ENCODE measurements around the gene ENHO. TPM values are rescaled to one million over a fixed set of nuclear protein-coding genes. Genes with fewer than 3 reads are reported as not detected.

ENHO gene
- total RNA-seq, 6 experiments from 2014 or later, result 1.5 to 2.7 (median 2.1) TPM

DNA sequence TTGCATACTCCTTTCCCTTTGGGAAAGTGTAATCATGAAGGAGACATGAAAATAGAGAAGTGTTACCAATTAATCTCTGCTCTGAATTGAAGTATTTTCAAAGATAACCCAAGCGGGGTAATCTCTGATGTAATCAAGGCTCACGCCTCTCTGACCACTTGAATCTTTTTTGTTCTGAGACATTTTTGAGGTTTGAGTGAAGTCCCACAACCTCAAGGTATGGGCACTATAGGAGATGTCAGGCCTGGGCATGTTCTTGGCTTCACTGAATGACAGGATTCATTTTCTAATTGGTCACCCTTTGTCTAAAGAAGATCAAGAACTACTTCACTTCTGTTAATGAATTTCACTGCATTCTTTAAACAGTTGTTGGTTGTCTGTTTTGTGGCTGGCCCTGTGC lies 23.7 kb downstream of the ENHO start:
- H3K27me3 ChIP-seq, result no peaks in the 10 kb centered on the region
- H3K4me3 ChIP-seq, result no peak overlapping the region
- H3K9me3 ChIP-seq, result no peaks in the 10 kb centered on the region
- no peaks in the 10 kb centered on the region for H3K36me3 ChIP-seq
- no peak for ATAC-seq
- TF ChIP-seq CTCF (IDR thresholded peaks at IDR 0.05) (no peak), POLR2A (IDR thresholded peaks at IDR 0.05) (no peak)
- H3K4me1 ChIP-seq, result no peaks in the 10 kb centered on the region
- H3K27ac ChIP-seq, result no peak overlapping the region
- no peak for DNase-seq
- intact Hi-C loops (cut with DNase I), result loop anchor here in 1 of 2 donors (5.0 to 10.0 kb wide), 2 partner anchors 54 to 97 kb away; no protein-coding TSS in a partner anchor
- WGBS (ENCODE audit: insufficient coverage, low coverage, low lambda C conversion rate, missing lambda C conversion rate), result 60% methylated on average over 2 of the region's 2 CpGs

DNA sequence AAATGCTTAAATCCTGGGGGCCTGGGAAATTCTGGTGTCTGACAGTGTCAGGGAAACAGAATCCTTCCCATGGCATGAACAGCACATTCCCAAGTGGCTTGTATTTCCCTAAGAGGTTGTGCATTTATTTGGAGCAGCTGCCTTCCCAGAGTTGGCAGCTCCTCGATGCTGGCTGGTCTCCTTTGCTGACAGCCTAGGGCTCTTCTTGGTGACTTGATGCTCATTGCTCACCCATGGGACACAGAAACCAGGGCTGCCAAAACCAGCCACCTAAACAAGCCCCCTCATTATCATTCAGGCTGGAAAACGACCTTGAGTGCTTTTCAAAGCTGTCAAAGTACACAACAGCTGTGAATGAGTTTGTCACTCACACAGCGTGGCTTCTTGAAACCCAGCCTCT lies 24.2 kb downstream of the ENHO start:
- Histone ChIP-seq H3K9me3 (no peaks in the 10 kb centered on the region), H3K4me1 (no peaks in the 10 kb centered on the region), H3K27ac (no peak overlapping the region), H3K36me3 (no peaks in the 10 kb centered on the region), H3K4me3 (no peak overlapping the region), H3K27me3 (no peaks in the 10 kb centered on the region)
- 46% methylated on average over 3 of the region's 3 CpGs for WGBS (ENCODE audit: insufficient coverage, low coverage, low lambda C conversion rate, missing lambda C conversion rate)
- intact Hi-C loops (cut with DNase I), result loop anchor here in 1 of 2 donors (5.0 to 10.0 kb wide), 2 partner anchors 54 to 96 kb away; no protein-coding TSS in a partner anchor
- ATAC-seq, result no peak
- DNase-seq, result no peak
- no peak for TF ChIP-seq POLR2A (IDR thresholded peaks at IDR 0.05)
- no peak for TF ChIP-seq CTCF (IDR thresholded peaks at IDR 0.05)

DNA sequence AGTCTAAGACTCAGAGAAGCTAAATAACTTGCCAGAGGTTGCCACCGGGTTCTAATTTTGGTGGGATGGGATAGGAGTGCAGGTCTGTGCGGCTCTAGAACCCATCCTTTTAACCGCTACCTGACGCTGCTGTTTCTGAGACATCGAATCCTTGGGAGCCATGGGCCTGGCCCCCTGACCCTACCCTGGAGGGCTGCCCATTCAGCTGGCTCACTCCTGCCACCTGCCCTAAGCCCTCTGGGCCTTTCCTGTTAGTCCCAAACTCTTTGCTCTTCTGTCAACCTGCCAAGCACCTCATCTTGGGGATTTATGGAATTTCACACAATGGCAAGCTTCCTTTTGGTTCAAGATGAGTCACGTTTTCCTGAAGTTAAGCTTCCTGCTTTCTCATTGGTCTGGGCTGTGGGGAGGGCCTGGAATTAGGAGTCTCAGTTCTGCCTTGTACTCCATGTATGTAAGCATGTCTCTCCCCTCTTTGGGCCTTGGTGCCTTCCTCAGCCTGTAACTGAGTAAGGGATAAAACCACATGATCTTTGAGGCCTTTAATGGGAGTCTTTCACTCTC lies 26.6 kb downstream of the ENHO start:
- Histone ChIP-seq H3K27ac (no peak overlapping the region), H3K36me3 (no peaks in the 10 kb centered on the region), H3K27me3 (no peaks in the 10 kb centered on the region), H3K9me3 (no peaks in the 10 kb centered on the region), H3K4me1 (no peaks in the 10 kb centered on the region), H3K4me3 (no peak overlapping the region)
- 44% methylated on average over 2 of the region's 6 CpGs for WGBS (ENCODE audit: insufficient coverage, low coverage, low lambda C conversion rate, missing lambda C conversion rate)
- TF ChIP-seq CTCF (IDR thresholded peaks at IDR 0.05) (no peak), POLR2A (IDR thresholded peaks at IDR 0.05) (no peak)
- intact Hi-C loops (cut with DNase I), result loop anchor here in 1 of 2 donors (5.0 to 10.0 kb wide), 2 partner anchors 51 to 94 kb away; no protein-coding TSS in a partner anchor
- no peak for DNase-seq
- ATAC-seq, result no peak

GRCh38 chr9:34493972-34494535 lies 28.7 kb downstream of the ENHO start:
- no peaks in the 10 kb centered on the region for H3K4me1 ChIP-seq
- DNase-seq (peak in 1 of 3 donors; percentile 49), ATAC-seq (peak; percentile 61 to 76 (median 70))
- no peaks in the 10 kb centered on the region for H3K36me3 ChIP-seq
- TF ChIP-seq POLR2A (IDR thresholded peaks at IDR 0.05) (no peak), CTCF (IDR thresholded peaks at IDR 0.05) (no peak)
- WGBS (ENCODE audit: insufficient coverage, low coverage, low lambda C conversion rate, missing lambda C conversion rate), result 17% methylated on average over 5 of the region's 8 CpGs
- H3K27ac ChIP-seq, result no peak overlapping the region
- no peak overlapping the region for H3K4me3 ChIP-seq
- intact Hi-C loops (cut with DNase I), result loop anchor here in 1 of 2 donors (10.0 kb wide), 1 partner anchor 49 kb away; no protein-coding TSS in a partner anchor
- no peaks in the 10 kb centered on the region for H3K27me3 ChIP-seq
- no peaks in the 10 kb centered on the region for H3K9me3 ChIP-seq
